ENCODE results near the gene ICA1. TPM values are rescaled to one million over a fixed set of nuclear protein-coding genes. Genes with fewer than 3 reads are reported as not detected.

ICA1 gene
- total RNA-seq, 1 experiment from 2014 or later = 66.4 TPM

DNA sequence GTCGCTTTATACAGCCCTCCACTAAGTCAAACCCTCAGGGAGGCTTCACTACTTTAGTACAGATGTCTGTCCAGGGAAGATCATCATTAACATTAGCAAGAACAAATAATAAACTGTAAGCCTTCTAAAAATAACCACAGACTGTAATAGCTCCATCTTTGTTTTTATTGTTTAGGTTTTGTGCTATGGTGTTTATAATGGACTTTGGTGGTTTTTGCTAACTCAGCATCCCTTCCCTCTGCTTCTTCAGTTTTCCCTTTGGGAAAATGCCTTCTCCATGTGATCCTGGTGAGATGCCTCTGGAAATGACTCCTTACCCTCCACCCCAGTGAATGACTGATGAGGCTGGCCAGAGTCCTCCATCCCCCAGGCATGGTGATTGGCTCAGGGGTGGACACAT, 131.3 kb downstream of the ICA1 start:
- no peak for DNase-seq
- Mint-ChIP-seq H3K27ac (ENCODE audit: unreplicated experiment) (no peak overlapping the region), H3K9me3 (ENCODE audit: low read depth, unreplicated experiment) (no peaks in the 10 kb centered on the region), H3K4me1 (ENCODE audit: low read depth, unreplicated experiment) (no peaks in the 10 kb centered on the region), H3K4me3 (ENCODE audit: low read depth, unreplicated experiment) (no peak overlapping the region), H3K27me3 (ENCODE audit: unreplicated experiment) (no peaks in the 10 kb centered on the region), H3K36me3 (ENCODE audit: insufficient read depth, unreplicated experiment) (no peaks in the 10 kb centered on the region)
- CTCF ChIA-PET = no interaction called here
- intact Hi-C loops (cut with micrococcal nuclease; ENCODE audit: unreplicated experiment) = no loop called here
- BruUV-seq (replicated peaks) = no TSS peak
- TF ChIP-seq, protein P1, sequence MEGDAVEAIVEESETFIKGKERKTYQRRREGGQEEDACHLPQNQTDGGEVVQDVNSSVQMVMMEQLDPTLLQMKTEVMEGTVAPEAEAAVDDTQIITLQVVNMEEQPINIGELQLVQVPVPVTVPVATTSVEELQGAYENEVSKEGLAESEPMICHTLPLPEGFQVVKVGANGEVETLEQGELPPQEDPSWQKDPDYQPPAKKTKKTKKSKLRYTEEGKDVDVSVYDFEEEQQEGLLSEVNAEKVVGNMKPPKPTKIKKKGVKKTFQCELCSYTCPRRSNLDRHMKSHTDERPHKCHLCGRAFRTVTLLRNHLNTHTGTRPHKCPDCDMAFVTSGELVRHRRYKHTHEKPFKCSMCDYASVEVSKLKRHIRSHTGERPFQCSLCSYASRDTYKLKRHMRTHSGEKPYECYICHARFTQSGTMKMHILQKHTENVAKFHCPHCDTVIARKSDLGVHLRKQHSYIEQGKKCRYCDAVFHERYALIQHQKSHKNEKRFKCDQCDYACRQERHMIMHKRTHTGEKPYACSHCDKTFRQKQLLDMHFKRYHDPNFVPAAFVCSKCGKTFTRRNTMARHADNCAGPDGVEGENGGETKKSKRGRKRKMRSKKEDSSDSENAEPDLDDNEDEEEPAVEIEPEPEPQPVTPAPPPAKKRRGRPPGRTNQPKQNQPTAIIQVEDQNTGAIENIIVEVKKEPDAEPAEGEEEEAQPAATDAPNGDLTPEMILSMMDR (IDR thresholded peaks at IDR 0.05; ENCODE audit: unreplicated experiment) = no peak

DNA sequence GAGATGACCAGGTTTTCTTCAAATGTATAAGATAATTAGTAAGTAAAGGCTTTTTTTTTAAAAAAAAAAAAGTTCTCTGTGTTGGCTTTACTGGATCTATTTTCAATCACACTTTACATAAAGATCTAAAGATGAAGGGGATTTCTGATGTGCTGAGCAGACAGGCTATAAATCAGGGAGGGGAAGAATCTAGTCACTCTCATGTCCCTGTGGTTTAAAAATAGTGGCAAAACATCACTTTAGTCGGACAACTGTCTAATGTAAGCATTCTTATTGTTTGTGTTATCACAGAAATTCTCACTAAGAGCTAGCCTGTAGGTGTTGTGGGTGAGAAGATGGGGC, 132.7 kb downstream of the ICA1 start:
- H3K9me3 Mint-ChIP-seq (ENCODE audit: low read depth, unreplicated experiment) = no peaks in the 10 kb centered on the region
- no peaks in the 10 kb centered on the region for H3K4me1 Mint-ChIP-seq (ENCODE audit: low read depth, unreplicated experiment)
- H3K4me3 Mint-ChIP-seq (ENCODE audit: low read depth, unreplicated experiment) = no peak overlapping the region
- H3K27me3 Mint-ChIP-seq (ENCODE audit: unreplicated experiment) = no peaks in the 10 kb centered on the region
- TF ChIP-seq, protein P1 (IDR thresholded peaks at IDR 0.05; ENCODE audit: unreplicated experiment) = no peak
- intact Hi-C loops (cut with micrococcal nuclease; ENCODE audit: unreplicated experiment) = no loop called here
- no TSS peak for BruUV-seq (replicated peaks)
- H3K27ac Mint-ChIP-seq (ENCODE audit: unreplicated experiment) = no peak overlapping the region
- no peak for DNase-seq
- CTCF ChIA-PET = no interaction called here
- no peaks in the 10 kb centered on the region for H3K36me3 Mint-ChIP-seq (ENCODE audit: insufficient read depth, unreplicated experiment)

DNA sequence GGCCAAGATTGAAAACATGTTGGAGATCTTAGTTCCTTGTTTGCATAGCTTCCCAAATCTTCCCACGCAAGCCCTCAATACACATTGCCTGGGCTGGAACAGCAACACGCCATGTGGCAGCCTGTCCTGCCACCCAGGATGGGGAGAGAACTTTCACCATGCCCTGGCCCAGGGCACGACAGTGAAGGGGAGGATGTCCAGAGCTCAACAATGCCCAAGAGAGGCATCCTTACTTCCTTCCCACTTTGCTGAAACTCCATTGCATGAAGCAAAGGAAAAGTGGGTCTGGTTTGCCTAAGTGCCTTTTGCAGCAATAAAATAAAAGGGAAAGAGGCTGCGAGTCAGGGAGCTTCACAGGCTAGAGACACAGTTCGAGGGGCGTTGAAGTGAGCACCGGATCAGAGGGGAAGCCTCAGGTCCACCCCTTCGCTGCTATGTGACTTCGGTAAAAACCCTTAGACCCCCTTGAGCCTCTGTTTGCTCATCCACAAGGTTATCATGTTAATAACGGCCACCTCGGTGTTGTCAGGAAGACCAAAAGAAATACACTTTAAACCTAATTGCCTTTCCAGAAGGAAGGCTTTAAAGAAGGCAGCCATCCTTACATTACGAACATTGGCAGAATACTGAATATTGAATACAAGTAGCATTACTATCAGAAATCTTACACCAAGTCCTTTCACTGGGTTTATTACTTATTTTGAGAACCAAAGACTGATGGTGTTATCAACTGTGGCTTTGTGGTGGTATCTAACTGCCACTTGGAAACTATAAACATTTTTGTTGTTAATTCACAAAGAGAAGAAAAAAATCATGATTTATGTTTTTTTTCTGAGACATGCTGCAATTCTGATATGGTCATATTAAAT, 133.3 kb downstream of the ICA1 start:
- no peaks in the 10 kb centered on the region for H3K36me3 Mint-ChIP-seq (ENCODE audit: insufficient read depth, unreplicated experiment)
- no peak overlapping the region for H3K4me3 Mint-ChIP-seq (ENCODE audit: low read depth, unreplicated experiment)
- BruUV-seq (replicated peaks) = no TSS peak
- H3K27ac Mint-ChIP-seq (ENCODE audit: unreplicated experiment) = no peak overlapping the region
- no peaks in the 10 kb centered on the region for H3K27me3 Mint-ChIP-seq (ENCODE audit: unreplicated experiment)
- DNase-seq = no peak
- intact Hi-C loops (cut with micrococcal nuclease; ENCODE audit: unreplicated experiment) = no loop called here
- TF ChIP-seq, protein P1 (IDR thresholded peaks at IDR 0.05; ENCODE audit: unreplicated experiment) = no peak
- no peaks in the 10 kb centered on the region for H3K4me1 Mint-ChIP-seq (ENCODE audit: low read depth, unreplicated experiment)
- CTCF ChIA-PET = no interaction called here
- no peaks in the 10 kb centered on the region for H3K9me3 Mint-ChIP-seq (ENCODE audit: low read depth, unreplicated experiment)

DNA sequence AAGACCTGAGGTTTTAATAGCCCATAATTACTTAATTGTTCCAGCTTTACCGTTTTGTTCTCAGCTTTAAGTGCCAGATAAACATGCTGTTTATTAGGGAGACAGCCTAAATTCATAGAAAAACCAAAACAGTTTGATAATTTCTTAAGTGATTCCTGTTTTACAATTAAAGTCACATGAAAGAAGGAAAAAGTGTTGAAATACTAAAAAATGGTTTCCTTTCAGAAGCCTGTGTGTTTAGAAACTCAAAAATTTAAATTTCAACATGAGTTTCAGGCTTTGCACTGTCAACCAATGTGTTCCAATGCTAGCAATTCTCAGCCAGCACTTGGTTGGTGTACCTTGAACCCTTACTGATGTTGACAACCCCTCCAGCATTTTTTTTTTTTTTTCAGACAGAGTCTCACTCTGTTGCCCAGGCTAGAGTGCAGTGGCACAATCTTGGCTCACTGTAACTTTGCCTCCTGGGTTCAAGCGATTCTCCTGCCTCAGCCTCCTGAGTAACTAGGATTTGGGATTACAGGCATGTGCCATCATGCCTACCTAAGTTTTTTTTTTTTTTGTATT, 135.3 kb downstream of the ICA1 start:
- intact Hi-C loops (cut with micrococcal nuclease; ENCODE audit: unreplicated experiment) = no loop called here
- no peaks in the 10 kb centered on the region for H3K9me3 Mint-ChIP-seq (ENCODE audit: low read depth, unreplicated experiment)
- BruUV-seq (replicated peaks) = no TSS peak
- no peaks in the 10 kb centered on the region for H3K36me3 Mint-ChIP-seq (ENCODE audit: insufficient read depth, unreplicated experiment)
- H3K4me3 Mint-ChIP-seq (ENCODE audit: low read depth, unreplicated experiment) = no peak overlapping the region
- CTCF ChIA-PET = no interaction called here
- no peaks in the 10 kb centered on the region for H3K4me1 Mint-ChIP-seq (ENCODE audit: low read depth, unreplicated experiment)
- no peak overlapping the region for H3K27ac Mint-ChIP-seq (ENCODE audit: unreplicated experiment)
- no peak for DNase-seq
- TF ChIP-seq, protein P1 (IDR thresholded peaks at IDR 0.05; ENCODE audit: unreplicated experiment) = no peak
- H3K27me3 Mint-ChIP-seq (ENCODE audit: unreplicated experiment) = no peaks in the 10 kb centered on the region
